Left forelimb (tissue), 1 donor: Measurements from ENCODE around the gene PLXNB2.
A peak's percentile ranks its signal among the peaks of the same experiment; 100 is the strongest.

ENCODE experiments used
- DNase-seq: peaks from one replicate; pipeline ENCODE4 v3.0.0-alpha.2; 2018; ENCODE audit warnings: low spot score

PLXNB2 gene

GRCh38 chr22:50232481-50233151, 74.8 kb downstream of the PLXNB2 start:
- no peak for DNase-seq

DNA sequence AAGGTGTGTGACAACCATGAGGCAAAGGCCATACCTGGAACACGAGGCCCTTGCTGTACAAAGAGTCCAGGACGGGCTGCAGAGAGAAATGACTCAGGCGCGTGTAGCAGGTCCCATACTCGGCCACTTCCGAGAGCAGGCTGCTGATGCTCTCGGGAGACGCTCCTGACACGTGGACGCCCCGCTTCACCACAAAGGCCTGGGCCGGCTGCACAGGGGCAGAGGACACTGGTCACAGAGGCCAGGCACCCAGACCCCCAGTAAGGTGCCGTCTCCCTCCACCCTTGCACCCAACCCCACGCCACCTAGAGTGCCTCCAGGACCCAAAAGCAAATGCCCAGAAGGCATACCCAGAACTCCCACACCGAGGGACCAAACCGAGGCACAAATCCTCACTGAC, 78.1 kb downstream of the PLXNB2 start:
- DNase-seq: no peak

- DNase-seq: no peak
Measured at GRCh38 chr22:50228366-50228765, 79.1 kb downstream of the PLXNB2 start.

- peak; percentile 59 for DNase-seq
Measured at GRCh38 chr22:50227579-50228215, 79.7 kb downstream of the PLXNB2 start.

DNA sequence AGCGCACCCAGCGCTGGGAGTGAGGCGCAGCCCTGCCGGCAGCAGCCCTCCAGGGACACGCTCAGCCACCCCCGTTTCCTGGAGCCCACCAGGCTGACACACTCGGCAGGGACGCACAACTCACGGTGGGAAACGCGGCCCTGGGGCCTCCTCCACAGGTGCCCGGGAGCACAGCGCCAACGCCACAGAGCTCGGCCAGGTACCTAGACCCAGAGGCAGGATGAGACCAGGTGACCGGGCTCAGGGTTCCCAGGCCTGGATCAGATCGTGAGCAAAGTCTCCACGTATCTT, 80.6 kb downstream of the PLXNB2 start:
- DNase-seq: no peak

- peak; percentile 60 for DNase-seq
Measured at GRCh38 chr22:50226063-50226874, 81.2 kb downstream of the PLXNB2 start.

- peak; percentile 62 for DNase-seq
Measured at GRCh38 chr22:50225200-50225969, 82.1 kb downstream of the PLXNB2 start.
